LoVo (cell line): ENCODE data around the gene DNLZ.

Experiments
- DNase-seq: peaks from one replicate; pipeline ENCODE4 v3.0.0-alpha.2; 2016; ENCODE audit warnings: low spot score

DNLZ gene

DNA sequence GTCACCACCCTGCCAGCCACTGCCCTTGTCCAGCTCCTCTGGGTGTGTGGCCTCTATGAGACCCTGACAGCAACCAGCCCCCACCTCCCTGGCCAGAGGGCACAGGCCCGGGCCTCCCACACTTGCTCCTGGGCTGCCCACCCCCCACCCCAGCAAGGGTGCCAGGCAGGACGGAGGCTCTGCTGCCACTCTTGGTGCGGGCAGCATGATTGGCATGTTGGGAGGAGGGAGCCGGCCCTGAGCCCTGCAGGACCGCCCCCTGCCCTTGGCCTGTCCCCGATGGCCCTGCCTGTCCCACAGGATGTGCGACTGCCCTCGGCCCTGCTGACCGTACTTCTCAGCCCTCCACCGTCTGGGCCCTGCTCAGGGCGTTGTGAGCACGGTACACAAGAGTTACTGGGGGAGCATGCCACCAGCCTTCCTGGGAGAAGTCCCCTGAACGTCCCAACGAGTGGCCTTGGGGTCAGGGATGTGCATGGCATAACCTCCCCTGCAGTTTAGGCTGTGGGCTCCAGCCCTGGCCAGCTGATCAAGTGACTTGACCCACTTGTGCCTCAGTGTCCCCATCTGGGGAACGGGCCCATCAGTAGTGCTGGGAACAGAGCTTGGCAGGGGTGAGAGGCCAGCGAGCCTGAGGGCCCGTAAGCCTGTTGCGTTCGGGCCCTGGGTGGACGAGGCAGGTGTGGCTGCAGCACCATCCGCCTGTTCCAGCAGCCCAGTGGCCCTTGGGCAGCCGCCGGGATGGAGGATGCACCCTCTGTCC, 20.2 kb downstream of the DNLZ start:
- no peak for DNase-seq

DNA sequence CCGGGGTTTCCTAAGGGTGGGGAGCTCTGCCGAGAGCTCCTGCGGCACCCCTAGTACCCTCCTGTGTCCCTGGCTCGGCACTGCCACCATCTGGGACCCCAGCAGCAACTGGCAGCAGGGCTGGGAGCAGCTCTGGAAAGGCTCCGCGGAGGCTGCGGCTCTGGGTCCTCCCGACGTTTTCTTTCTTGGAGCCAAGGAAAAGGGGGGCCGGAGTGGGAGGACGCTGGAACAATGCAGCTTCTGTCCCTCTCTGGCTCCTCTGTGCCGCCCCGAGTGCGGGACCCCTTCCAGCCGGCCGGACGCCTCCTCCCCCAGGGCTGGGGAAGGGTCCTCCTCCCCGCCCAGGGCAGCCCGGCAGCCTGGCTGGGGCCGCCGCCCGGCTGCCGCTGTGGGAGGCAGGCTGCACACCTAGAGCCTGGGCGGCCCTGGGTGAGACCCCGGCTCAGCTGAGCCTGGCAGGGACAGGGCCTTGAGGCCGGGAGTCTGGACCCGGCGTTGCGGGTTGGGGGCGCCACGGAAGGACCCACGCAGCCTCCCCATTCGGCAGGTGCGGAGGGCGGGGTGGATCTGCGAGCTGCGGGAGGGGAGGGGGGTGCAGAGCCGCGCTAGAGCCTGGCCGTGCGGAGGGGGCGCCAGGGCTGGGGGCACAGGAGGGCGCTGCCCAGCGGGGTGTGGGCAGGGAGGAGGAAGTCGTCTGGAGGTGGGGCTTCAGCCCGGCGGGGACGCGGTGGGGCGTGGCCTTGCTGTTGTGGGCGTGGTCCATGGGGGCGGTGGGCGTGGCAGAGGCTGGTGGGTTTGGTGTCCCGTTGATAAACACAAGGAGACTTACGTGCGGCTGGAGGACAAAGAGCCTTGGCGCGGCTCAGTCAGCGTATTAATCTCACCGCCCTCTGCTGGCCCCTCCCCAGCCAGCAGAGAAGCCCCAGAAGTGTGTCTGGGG, 21.1 kb downstream of the DNLZ start:
- DNase-seq = no peak

DNA sequence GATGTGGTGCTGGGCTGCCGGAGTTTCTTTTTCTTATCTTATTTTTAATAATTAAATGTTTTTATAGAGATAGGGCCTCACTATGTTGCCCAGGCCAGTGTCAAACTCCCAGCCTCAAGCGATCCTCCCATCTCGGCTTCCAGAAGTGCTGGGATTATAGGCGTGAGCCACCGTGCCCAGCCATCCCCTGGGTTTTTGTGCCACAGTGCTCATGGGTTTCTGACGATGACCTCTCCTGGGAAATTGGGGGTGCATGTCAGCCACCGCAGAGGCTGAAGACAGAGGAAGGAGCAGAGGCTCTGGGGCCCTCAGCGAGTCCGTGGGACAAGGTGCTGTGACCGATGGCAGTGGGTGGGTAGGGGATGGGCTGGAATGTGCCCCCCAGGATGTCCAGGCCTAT, 21.8 kb downstream of the DNLZ start:
- no peak for DNase-seq

DNA sequence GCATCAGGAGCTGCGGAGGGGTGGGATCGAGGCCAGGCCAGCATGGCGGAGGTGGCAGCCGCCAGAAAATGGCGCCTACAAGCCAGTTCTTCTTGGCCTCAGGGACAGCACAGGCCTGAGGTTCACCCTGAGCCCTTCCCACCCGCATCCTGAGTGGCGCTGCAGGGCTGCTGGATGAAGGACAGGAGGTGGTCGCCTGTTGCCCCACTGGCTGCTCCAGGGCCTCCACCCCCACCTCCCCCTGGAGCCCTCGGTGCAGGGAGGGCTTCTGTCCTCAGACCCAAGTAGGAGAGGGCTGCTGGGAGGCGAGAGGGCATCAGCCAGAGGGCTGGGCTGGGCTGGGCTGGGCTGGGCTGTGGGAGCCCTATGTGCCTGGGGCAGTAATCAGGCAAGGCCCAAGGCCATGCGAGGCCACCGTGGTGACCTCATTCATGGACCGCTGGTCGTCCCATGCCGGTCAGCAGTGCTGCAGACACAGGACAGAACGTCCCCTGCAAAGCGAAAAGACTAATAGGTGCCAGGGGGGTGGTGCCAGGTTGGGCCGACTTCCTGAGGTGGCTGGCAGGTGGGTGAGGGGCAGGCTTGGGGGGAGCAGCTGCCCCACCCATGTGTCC, 22.4 kb downstream of the DNLZ start:
- DNase-seq = no peak

DNA sequence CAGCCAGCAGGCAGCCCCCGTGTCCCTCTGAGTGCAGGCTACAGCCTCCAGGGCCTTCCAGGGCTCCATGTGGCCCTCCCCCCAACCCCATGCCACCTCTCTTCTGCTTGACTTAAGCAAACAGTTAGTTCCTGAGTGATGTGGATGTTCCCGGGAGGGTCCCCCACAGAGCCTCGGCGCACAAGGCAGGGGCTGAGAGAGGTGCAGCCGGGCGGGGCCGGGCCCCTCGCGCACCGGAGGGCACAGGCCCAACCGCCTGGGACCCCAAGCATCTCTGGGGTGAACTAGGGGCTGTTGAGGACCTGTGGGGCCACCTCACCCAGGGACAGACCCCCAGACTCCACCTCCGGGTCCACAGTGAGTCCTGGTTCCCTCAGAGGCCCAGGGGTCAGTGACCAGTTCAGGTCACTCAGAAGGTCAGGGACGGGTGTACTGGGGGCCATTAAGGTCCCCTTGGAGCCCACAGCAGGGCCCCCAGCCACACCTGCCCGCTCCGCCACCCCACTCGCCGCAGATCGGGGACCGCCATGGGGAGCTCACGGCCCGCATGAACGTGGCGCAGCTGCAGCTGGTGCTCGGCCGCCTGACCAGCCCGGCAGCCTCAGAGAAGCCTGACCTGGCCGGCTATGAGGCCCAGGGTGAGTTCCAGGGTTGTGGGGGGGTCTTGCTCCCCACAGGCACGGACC, 23.0 kb downstream of the DNLZ start:
- no peak for DNase-seq

DNA sequence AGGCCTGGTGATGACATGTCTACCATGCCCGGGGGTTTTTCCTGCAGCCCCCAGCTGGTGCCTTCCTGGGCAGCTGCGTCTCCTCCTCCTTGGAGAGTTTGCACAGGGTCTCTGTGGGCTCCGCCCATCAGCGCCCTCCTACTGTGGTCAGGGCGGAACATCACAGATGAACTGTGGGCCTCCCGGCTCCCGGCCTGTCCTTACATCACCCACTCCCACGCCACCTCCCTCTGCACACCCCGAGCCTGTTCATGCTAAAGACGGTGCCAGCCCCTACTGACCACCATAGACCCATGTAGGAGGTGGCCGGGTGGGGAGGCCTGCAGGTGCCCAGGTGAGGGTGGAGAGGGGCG, 23.6 kb downstream of the DNLZ start:
- no peak for DNase-seq

DNA sequence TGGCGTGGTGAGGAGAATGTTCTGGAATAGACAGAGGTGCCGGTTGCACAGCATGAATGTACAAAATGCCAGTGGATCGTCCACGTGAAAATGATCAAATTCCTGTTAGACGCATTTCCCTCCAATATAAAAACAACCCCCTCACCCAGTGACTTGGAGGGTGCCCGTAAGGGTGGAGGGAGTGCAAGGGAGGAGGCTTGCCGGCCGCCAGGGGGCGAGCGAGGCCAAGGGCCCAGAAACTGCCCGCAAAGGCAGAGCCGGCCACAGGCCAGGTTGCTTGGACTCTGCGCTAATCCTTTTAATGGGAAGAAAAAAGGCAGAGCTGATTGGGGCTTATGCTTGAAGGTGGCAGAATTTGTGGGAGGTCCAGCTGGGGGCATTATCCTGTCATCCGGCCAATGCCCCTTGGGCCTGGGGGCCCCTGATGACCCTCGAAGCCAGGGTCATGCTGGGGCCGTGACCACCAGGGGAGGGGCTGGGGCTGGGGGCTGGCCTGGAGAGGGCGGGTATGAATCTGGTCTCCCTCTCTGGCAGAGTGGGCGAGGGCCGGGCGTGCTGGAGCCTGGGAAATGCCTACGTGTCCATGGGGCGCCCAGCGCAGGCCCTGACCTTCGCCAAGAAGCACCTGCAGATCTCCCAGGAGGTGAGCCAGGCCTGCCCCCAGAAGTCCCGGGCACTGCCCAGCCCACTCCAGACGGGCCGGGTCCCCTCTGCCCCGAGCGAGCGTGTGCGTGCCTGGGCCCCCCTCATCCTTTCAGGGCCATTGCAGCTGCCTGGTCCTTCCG, 24.2 kb downstream of the DNLZ start:
- DNase-seq = peak; percentile 54

DNA sequence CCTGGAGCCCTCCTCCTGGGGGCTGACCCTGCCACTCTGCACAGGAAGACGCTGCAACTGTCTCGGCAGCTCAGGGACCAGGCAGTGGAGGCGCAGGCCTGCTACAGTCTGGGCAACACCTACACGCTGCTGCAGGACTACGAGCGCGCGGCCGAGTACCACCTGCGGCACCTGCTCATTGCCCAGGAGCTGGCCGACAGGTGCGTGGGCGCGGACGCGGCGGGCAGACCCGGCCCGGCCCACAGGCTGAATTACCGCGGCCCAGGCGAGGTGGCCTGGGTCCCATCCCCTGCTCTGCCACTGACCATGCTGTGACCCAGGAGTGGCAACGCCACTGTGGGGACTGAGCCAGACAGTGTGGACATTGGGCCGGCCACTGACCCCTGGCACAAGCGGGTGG, 25.0 kb downstream of the DNLZ start:
- DNase-seq = no peak

DNA sequence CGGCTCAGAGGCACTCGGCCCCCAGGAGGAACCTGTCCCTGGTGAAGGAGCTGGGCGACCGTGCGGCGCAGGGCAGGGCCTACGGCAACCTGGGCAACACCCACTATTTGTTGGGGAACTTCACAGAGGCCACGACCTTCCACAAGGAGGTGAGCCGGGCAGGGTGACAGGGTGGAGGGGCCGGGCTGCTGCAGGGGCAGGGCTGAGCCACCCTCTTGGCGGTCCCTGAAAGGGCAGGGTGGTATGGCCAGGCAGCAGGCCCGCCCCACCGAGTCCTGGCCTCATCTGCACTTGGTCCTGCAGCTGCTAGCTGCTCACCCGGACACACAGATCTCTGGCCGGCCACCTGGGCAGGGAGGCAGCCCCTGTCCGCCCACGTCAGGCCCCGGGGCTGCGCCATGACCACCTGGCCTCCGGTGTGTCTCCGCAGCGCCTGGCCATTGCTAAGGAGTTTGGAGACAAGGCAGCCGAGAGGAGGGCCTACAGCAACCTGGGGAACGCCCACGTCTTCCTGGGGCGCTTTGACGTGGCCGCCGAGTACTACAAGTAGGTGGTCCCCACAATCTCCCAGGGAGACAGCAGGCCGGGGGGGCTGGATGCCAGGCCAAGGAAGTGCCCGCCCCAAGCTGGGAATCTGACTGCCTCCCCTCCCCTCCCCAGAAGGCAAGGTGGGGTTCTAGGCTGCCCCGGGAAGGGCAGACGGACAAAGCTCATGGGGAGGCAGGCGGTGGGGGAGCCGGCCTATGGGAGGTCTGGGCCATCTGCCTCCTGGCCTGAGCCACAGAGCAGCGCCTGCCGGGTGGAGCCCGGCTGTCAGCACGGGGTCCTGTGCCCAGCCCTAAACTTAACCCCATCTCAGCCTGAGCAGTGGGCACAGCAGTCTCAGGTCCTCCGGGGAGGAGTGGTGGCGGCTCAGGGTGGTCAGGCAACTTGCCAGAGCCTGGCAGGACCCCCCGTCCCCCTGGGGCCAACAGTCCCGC, 25.8 kb downstream of the DNLZ start:
- DNase-seq = no peak

DNA sequence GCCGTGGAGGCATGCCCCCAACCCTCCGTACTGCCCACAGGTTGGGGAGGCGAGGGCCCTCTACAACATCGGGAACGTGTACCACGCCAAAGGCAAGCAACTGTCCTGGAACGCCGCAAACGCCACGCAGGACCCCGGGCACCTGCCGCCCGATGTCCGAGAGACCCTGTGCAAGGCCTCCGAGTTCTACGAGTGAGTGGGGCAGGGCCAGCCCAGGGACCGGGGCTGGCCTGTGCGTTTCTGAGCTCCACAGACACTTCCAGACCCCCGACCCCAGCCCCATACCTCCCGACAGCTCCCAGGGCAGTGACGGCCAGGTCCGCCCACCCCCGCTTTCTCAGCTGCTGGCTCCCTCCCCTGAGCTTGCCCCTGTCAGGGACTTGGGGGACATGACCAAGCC, 26.7 kb downstream of the DNLZ start:
- no peak for DNase-seq

DNA sequence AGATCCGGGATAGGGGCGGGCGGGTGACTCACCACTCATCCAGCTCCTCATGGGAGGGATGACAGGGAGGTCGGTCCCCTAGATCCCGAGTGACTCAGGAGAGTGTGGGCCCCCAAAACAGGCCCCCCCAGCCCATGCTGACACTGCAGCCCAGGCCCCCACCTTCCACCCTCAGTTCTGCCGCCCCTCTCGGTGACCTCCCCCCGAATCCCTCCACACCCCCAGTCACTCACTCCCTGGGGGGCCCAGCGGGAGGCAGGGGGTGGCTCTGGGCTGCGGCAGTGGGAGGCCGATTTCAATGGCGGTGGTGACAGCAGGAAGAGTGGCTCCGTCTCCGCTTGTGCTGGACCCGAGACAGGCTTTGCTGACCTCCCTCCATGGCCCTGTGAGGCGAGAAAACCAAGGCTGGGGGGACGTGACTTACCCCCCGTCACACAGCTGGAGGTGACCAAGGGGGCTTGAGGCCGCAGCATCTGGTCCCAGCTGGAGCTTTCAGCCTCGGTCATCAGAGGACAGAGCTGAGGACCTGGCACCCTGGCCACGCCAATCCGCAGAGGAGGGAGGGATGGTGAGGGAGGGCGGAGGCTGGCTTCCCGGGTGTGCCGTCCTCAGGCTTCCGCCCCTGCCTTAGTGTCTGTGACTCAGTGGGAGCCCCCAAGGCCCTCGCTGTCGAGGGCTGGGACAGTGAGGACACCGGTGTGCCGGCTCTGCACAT, 27.2 kb downstream of the DNLZ start:
- DNase-seq = no peak

DNA sequence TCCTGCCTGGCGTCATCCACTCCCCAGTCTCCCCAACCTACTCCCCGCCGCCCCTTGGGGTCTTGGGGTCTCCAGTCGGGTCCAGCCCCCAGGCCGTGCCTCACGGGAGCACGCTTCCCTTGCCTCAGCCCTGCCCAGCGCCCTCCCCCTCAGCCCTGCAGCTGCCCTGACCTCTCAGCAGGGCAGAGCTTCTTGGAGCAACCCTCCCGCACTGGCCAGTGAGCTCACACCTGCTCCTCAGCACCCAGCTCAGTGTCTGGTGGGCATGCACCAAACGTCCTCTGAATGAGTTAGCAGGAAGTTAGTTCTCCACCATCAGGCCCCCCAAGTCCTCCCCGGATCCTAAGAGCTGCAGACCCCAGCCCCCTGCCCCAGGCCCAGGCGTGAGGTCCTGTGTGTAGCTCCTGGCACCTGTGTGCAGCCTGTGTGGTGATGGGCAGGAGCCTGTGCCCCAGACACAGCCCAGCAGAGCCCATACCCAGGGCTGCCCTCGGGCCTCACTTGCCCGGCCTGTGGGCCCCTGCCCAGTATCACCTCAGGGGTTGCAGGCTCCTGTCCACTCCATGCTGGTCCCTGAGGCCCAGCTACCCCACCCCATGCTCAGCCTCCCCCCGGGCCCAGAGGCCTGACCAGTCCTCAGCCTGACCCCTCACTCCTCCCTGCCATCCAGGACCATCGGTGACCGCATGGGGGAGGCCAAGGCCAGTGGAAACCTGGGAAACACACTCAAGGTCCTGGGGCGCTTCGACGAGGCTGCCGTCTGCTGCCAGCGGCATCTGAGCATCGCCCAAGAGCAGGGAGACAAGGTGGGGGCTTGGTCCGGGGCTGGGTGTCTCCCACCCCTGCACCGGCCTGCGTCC, 28.0 kb downstream of the DNLZ start:
- DNase-seq = no peak

DNA sequence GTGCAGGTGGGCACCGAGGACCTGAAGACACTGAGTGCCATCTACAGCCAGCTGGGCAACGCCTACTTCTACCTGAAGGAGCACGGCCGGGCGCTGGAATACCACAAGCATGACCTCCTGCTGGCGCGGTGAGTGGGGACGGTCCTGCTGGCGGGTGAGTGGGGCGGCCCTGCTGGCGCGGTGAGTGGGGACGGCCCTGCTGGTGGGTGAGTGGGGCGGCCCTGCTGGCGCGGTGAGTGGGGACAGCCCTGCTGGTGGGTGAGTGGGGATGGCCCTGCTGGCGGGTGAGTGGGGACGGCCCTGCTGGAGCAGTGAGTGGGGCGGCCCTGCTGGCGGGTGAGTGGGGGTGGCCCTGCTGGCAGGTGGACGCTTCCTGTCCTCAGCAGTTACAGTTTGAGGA, 29.0 kb downstream of the DNLZ start:
- DNase-seq = no peak

DNA sequence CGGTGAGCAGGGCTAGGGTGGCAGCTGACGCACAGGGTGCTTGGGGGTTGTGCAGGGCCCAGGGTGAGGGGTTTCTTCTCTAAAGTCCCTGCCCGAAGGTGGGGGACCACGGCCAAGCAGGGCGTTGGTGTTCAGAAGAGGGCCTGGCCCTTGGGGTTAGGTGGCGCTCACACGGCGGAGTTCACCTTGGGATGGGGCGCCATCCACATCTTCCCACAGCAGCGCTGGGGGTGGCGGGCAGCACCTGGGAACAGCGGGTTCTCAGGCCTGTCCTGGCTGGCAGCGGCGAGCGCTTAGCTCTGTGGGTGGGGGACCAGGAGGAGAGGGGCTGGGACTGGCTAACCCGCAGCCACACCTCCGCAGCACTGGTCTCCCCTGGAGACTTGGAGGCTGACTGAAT, 30.1 kb downstream of the DNLZ start:
- no peak for DNase-seq

DNA sequence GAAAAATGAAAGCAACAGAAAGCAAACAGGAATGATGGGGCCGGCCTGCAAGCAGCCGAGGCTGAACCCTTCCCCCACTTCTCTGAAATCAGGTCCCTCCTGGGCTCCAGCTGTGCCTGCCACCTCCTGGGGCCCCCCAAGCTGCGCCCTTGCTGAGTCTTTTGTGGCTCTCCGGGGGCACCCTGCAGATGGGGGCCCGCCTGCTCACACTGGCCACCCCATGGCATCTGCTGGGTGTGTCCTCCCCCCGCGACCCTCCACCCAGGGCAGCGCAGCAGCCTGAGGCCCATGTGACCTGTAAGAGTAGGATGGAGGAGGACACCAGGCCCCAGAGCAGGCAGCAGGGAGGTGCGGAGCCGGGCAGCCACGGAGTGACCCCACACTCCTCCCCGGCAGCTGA, 30.5 kb downstream of the DNLZ start:
- no peak for DNase-seq

DNA sequence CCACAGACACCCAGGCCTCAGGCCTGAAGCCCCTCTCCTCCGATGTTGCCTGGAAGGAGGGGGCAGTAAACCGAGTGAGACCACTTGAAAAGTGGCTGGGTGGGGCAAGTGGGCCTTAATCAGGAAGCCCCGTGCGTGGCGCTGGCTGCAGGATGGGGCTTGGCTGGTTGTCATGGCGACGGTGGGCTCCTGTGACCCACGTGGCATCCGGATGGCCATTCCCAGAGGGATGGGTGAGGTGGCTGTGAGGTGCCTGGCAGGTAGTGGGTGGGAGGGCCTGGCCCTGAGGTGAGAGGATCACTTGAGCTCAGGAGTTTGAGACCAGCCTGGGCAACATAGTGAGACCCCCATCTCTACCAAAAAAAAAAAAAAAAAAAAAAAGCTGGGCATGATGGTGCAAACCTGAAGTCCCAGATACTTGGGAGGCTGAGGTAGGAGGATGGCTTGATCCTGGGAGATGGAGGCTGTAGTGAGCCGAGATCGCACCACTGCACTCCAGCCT, 31.0 kb downstream of the DNLZ start:
- DNase-seq = no peak

DNA sequence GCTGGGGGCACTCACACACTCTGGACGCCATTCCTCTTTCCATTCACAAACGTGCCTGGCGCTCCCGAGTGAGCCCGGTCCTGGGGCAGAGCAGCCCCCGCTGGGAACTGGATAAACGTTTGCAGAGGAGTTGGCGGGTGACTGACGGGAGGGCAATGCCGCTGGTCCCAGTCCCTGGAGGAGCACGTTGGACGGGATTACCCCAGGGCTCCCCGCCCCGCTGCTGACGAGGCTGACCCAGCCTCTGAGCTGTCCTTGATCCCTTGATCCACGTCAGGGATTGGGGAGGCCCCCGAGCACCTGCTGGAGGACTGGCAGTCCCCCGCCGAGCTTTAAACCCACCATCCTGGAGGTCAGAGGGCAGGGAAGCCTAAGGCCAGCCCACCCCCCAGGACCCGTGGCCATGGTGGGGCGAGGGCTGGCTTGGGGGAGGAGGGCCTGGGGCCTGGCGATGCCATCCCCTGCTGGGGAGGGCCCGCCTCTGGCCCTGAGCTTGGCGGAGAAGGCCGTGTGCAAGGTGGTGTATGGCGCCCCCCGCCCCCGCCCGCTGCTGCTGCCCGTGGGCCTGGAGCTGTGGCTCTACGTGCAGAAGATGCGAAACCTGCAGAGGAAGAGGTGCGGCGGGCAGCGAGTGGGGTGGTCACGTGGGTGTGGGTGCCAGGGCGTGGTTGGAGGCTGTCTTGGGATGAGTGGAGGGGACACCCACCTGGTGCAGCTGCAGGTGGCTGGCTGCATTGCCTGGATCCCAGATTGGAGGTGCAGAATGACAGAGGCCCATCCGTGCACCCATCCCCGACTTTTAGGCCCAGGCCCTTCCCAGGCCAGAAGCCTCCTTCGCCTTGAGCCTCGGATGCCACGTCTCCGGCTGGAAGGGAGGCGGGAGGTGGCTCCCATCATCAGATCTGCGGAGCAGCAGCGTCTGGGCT, 31.7 kb downstream of the DNLZ start:
- DNase-seq = no peak
